Heart left ventricle (tissue), 16 donors: Measurements from ENCODE around the gene KCNJ18. TPM values are rescaled to one million over a fixed set of nuclear protein-coding genes. Genes with fewer than 3 reads are reported as not detected.
A peak's percentile ranks its signal among the peaks of the same experiment; 100 is the strongest.
"Not testable (repeated sequence)": the region's sequence is repeated elsewhere in the genome, so short reads cannot be mapped to it uniquely, and the experiment has no call there.

ENCODE experiments used
- ATAC-seq, 4 donors: fragments of 200-7000 bp; cut with Tn5 transposase; one replicate each; pipeline ENCODE4 v1.9.1; 2020 to 2022; ENCODE audit warnings: moderate library complexity in 4 of 4, mild to moderate bottlenecking in 3 of 4, moderate number of reproducible peaks in 1 of 4
- DNase-seq, 5 donors: peaks; one replicate each; pipeline ENCODE4 v3.0.0-alpha.2; 2020
- H3K27ac ChIP-seq, 12 donors: fragments of 200-600 bp; sonication (generic) in 4 of 12; one replicate each; pipeline versions ENCODE4 v1.5.0 to v1.8.0; 2016 to 2022; ENCODE audit warnings: mild to moderate bottlenecking in 2 of 12
- H3K27me3 ChIP-seq, 9 donors: fragments of 200-600 bp; sonication (generic) in 2 of 9; one replicate each; pipeline versions ENCODE4 v1.5.1 to v1.8.0; 2016 to 2022; ENCODE audit warnings: mild to moderate bottlenecking in 3 of 9
- H3K36me3 ChIP-seq, 9 donors: fragments of 200-600 bp; sonication (generic) in 2 of 9; one replicate each; pipeline versions ENCODE4 v1.5.0 to v1.8.0; 2018 to 2022; ENCODE audit warnings: mild to moderate bottlenecking in 2 of 9
- H3K4me1 ChIP-seq, 12 donors: fragments of 200-600 bp; sonication (generic) in 4 of 12; one replicate each; pipeline versions ENCODE4 v1.5.0 to v1.8.0; 2016 to 2022; ENCODE audit warnings: mild to moderate bottlenecking in 3 of 12
- H3K4me3 ChIP-seq, 12 donors: fragments of 200-600 bp; sonication (generic) in 4 of 12; one replicate each; pipeline versions ENCODE4 v1.5.0 to v1.8.0; 2017 to 2022; ENCODE audit warnings: mild to moderate bottlenecking in 9 of 12, moderate library complexity in 4 of 12
- H3K9me3 ChIP-seq, 12 donors: fragments of 200-600 bp; sonication (generic) in 4 of 12; one replicate each; pipeline versions ENCODE4 v1.5.0 to v1.8.0; 2016 to 2022; ENCODE audit warnings: mild to moderate bottlenecking in 1 of 12
- CTCF ChIP-seq, 12 donors: fragments of 200-600 bp; sonication (generic) in 4 of 12; IDR thresholded peaks; one replicate each; pipeline versions ENCODE4 v1.5.0 to v1.8.0; 2018 to 2022; ENCODE audit warnings: antibody characterized with exemption in 12 of 12, mild to moderate bottlenecking in 5 of 12
- POLR2A ChIP-seq, 2 donors: fragments of 450-650 bp; IDR thresholded peaks; one replicate each; pipeline ENCODE4 v1.6.1; 2017; ENCODE audit warnings: antibody characterized with exemption in 2 of 2, mild to moderate bottlenecking in 2 of 2, moderate library complexity in 2 of 2
- WGBS, 4 donors: extraction: QIAGEN DNeasy Blood & Tissue Kit in 2 of 4; methylation state at CpG; one replicate each; pipeline versions ENCODE4 v1.1.5 to v1.1.7; 2013 to 2018; 5-methylcytosine and 5-hydroxymethylcytosine counted together
- intact Hi-C, 10 donors: fragments of 100-400 bp; cut with DNase I; formaldehyde crosslinking; loops; one replicate each; pipeline versions ENCODE4 v1.11.1 to v1.14.2; 2022
- polyA plus RNA-seq, 2 donors: library from polyadenylated mRNA; stranded (reverse); fragments of 200-250 nt; gene quantifications; one replicate each; pipeline ENCODE4 v1.2.3, GENCODE V29; 2013
- total RNA-seq, 9 donors: library from RNA; depleted of rRNA in 2 of 9; stranded (reverse); fragments of >200 nt in 2 of 9; fragmentation: NEBNext Ultra II Directional in 3 of 9; extraction: Animal tissue kit (Norgen Biotek cat#: 25700) in 3 of 9; gene quantifications; one replicate each; pipeline versions ENCODE4 v1.1.0 to v1.2.4, GENCODE V29; 2016 to 2023
- donor health status: ischemic (EF 13 %, LVEDD 7.1; RV severe dilation, severe dysfunction).
- donor health status: healthy with polysubstance abuse.
- donor health status: DM: no; HTN: yes; CAD: no.
- donor health status: DM: no; HTN: no; CAD: no.
- donor health status: ischemic (EF 25% LVEDD 6.9; RV normal size, moderate dysfunction).
- donor health status: ischemic (EF 25% LVEDD 5.7; RV mildly dilated, moderate dysfunction).
- donor health status: healthy.
- donor health status: DM: yes; HTN: yes; CAD: no.
- donor health status: ischemic (EF 35%, LVEDD 5.7; RV mildly dilated, moderate dysfunction).
- donor health status: nonischemic (EF 11% LVEDD 7.7; RV severe dilation, severe dysfunction).
- donor health status: DM: yes; HTN: yes; CAD: no.
- donor health status: PGD.
- donor health status: ischemic (EF 29% LVEDD 5.4; RV normal size, mild dysfunction).
- donor health status: nonischemic (EF 23%, LVEDD 6.1; RV moderate dilation, normal function).

Gene KCNJ18
- total and polyA plus RNA-seq, 11 donors: not detected

GRCh38 chr17:21742326-21742725, 50.0 kb downstream of the KCNJ18 start:
- Histone ChIP-seq H3K27ac (no peak overlapping the region), H3K27me3 (no peaks in the 10 kb centered on the region), H3K9me3 (no peaks in the 10 kb centered on the region), H3K36me3 (no peaks in the 10 kb centered on the region), H3K4me3 (no peak overlapping the region), H3K4me1 (no peaks in the 10 kb centered on the region)
- ATAC-seq: no peak
- intact Hi-C loops: no loop called here
- no peak for DNase-seq
- TF ChIP-seq POLR2A (IDR thresholded peaks at IDR 0.05): no peak
- no peak for TF ChIP-seq CTCF (IDR thresholded peaks at IDR 0.05)
- WGBS, 4 donors: 63 to 68% (median 64%) methylated on average over 10 to 13 of the region's 13 CpGs

GRCh38 chr17:21744151-21744550, 51.8 kb downstream of the KCNJ18 start:
- not testable (repeated sequence) for H3K36me3 ChIP-seq

GRCh38 chr17:21744621-21745020, 52.3 kb downstream of the KCNJ18 start:
- intact Hi-C loops: not testable (repeated sequence)

More at GRCh38 chr17:21744151-21744550, 51.8 kb downstream of the KCNJ18 start:
- DNase-seq, H3K4me3 ChIP-seq, H3K9me3 ChIP-seq, H3K27me3 ChIP-seq, intact Hi-C loops, ATAC-seq, H3K27ac ChIP-seq, H3K4me1 ChIP-seq: not testable (repeated sequence)
- 38 to 73% (median 45%) methylated on average over 1 to 3 of the region's 3 CpGs for WGBS, 4 donors

GRCh38 chr17:21745385-21746054, 53.2 kb downstream of the KCNJ18 start:
- intact Hi-C loops, H3K9me3 ChIP-seq, DNase-seq, H3K4me1 ChIP-seq, H3K4me3 ChIP-seq, H3K36me3 ChIP-seq, H3K27me3 ChIP-seq, H3K27ac ChIP-seq, ATAC-seq: not testable (repeated sequence)
- 49 to 61% (median 57%) methylated on average over 3 to 7 of the region's 7 CpGs for WGBS, 4 donors

More at GRCh38 chr17:21744621-21745020, 52.3 kb downstream of the KCNJ18 start:
- not testable (repeated sequence) for H3K4me3 ChIP-seq, H3K27me3 ChIP-seq, H3K9me3 ChIP-seq, ATAC-seq, H3K36me3 ChIP-seq, DNase-seq, H3K27ac ChIP-seq, H3K4me1 ChIP-seq
- 37 to 100% (median 52%) methylated on average over 3 of the region's 9 CpGs; no CpG with 5 or more reads in 1 of the 4 donors for WGBS, 4 donors

GRCh38 chr17:21746415-21746814, 54.1 kb downstream of the KCNJ18 start:
- H3K9me3 ChIP-seq, H3K36me3 ChIP-seq, H3K27me3 ChIP-seq, DNase-seq, ATAC-seq, intact Hi-C loops, H3K4me3 ChIP-seq, H3K27ac ChIP-seq, H3K4me1 ChIP-seq: not testable (repeated sequence)
- 71 to 80% (median 76%) methylated on average over 1 to 3 of the region's 3 CpGs for WGBS, 4 donors

- H3K27ac ChIP-seq, H3K9me3 ChIP-seq, intact Hi-C loops, ATAC-seq, DNase-seq, H3K4me3 ChIP-seq, H3K27me3 ChIP-seq, H3K36me3 ChIP-seq, H3K4me1 ChIP-seq: not testable (repeated sequence)
- 74 to 80% (median 78%) methylated on average over 8 of the region's 8 CpGs for WGBS, 4 donors
Observed at GRCh38 chr17:21747195-21747915, 55.0 kb downstream of the KCNJ18 start.

- H3K4me3 ChIP-seq, intact Hi-C loops, H3K9me3 ChIP-seq, DNase-seq, H3K27me3 ChIP-seq, H3K36me3 ChIP-seq, H3K27ac ChIP-seq, H3K4me1 ChIP-seq, ATAC-seq: not testable (repeated sequence)
- 38 to 65% (median 49%) methylated on average over 4 to 5 of the region's 5 CpGs for WGBS, 4 donors
Observed at GRCh38 chr17:21748686-21749085, 56.4 kb downstream of the KCNJ18 start.

- ATAC-seq: peak in 3 of 4 donors; percentile 41 to 68 (median 63)
- H3K4me1 ChIP-seq, H3K36me3 ChIP-seq, DNase-seq, H3K4me3 ChIP-seq, H3K9me3 ChIP-seq, H3K27ac ChIP-seq, intact Hi-C loops, H3K27me3 ChIP-seq: not testable (repeated sequence)
- 71 to 78% (median 74%) methylated on average over 10 to 15 of the region's 15 CpGs for WGBS, 4 donors
Observed at GRCh38 chr17:21749696-21750531, 57.6 kb downstream of the KCNJ18 start.

GRCh38 chr17:21751111-21751510, 58.8 kb downstream of the KCNJ18 start:
- H3K27me3 ChIP-seq, H3K27ac ChIP-seq, H3K4me1 ChIP-seq, intact Hi-C loops, H3K9me3 ChIP-seq, DNase-seq, H3K36me3 ChIP-seq, ATAC-seq, H3K4me3 ChIP-seq: not testable (repeated sequence)
- 23 to 44% (median 34%) methylated on average over 2 of the region's 2 CpGs for WGBS, 4 donors
